ACC112 (cell line): ENCODE results near the gene CLASP1.
"Not testable (repeated sequence)": the region's sequence is repeated elsewhere in the genome, so short reads cannot be mapped to it uniquely, and the experiment has no call there.

ENCODE experiments used
- H2AFZ ChIP-seq: fragments of 200-600 bp; sonication (generic); one replicate; pipeline ENCODE4 v1.6.0; 2017; ENCODE audit warnings: antibody characterized with exemption, low read length; ENCODE audit not compliant: unreplicated experiment
- H3K27ac ChIP-seq: fragments of 200-600 bp; sonication (generic); 2 replicates; pipeline ENCODE4 v1.5.1; 2014; ENCODE audit warnings: low read depth, mild to moderate bottlenecking, antibody characterized with exemption, low read length, moderate library complexity
- H3K27me3 ChIP-seq: fragments of 200-600 bp; sonication (generic); 2 replicates; pipeline ENCODE4 v1.6.1; 2014; ENCODE audit warnings: mild to moderate bottlenecking, antibody characterized with exemption, low read length, moderate library complexity, mixed read lengths; ENCODE audit not compliant: insufficient read depth
- H3K36me3 ChIP-seq: fragments of 200-600 bp; sonication (generic); 2 replicates; pipeline ENCODE4 v1.6.1; 2016; ENCODE audit warnings: mild to moderate bottlenecking, antibody characterized with exemption, low read length, moderate library complexity, mixed read lengths; ENCODE audit not compliant: insufficient read depth
- H3K4me1 ChIP-seq: fragments of 200-600 bp; sonication (generic); one replicate; pipeline ENCODE4 v1.6.1; 2016; ENCODE audit warnings: low read length, mixed read lengths; ENCODE audit not compliant: insufficient read depth, unreplicated experiment, control insufficient read depth
- H3K4me3 ChIP-seq: fragments of 200-600 bp; sonication (generic); 2 replicates; pipeline ENCODE4 v1.5.1; 2014; ENCODE audit warnings: mild to moderate bottlenecking, low read depth, low read length
- H3K79me2 ChIP-seq: fragments of 200-600 bp; sonication (generic); one replicate; pipeline ENCODE4 v1.6.0; 2016; ENCODE audit warnings: low read length; ENCODE audit not compliant: control insufficient read depth, unreplicated experiment, insufficient read depth

Gene CLASP1

GRCh38 chr2:121686218-121686617 is 37.0 kb upstream of the CLASP1 start:
- Histone ChIP-seq H3K27me3 (no peaks in the 10 kb centered on the region), H2AFZ (no peak overlapping the region), H3K79me2 (no peaks in the 10 kb centered on the region), H3K36me3 (no peaks in the 10 kb centered on the region), H3K4me3 (no peak overlapping the region), H3K4me1 (no peaks in the 10 kb centered on the region), H3K27ac (no peak overlapping the region)

GRCh38 chr2:121682396-121683298 is 33.4 kb upstream of the CLASP1 start:
- no peaks in the 10 kb centered on the region for H3K36me3 ChIP-seq
- no peaks in the 10 kb centered on the region for H3K4me1 ChIP-seq
- H3K4me3 ChIP-seq: no peak overlapping the region
- no peaks in the 10 kb centered on the region for H3K27me3 ChIP-seq
- no peak overlapping the region for H3K27ac ChIP-seq
- H3K79me2 ChIP-seq: no peaks in the 10 kb centered on the region
- no peak overlapping the region for H2AFZ ChIP-seq

GRCh38 chr2:121677855-121678254 is 28.6 kb upstream of the CLASP1 start:
- Histone ChIP-seq H3K4me1 (no peaks in the 10 kb centered on the region), H2AFZ (no peak overlapping the region), H3K4me3 (no peak overlapping the region), H3K79me2 (no peaks in the 10 kb centered on the region), H3K27me3 (0 out of 2 replicates have a peak, but pooled peaks cover 3% of the 10 kb centered on the region), H3K27ac (no peak overlapping the region), H3K36me3 (no peaks in the 10 kb centered on the region)

- H3K27me3 ChIP-seq: not testable (repeated sequence)
Observed at GRCh38 chr2:121671621-121672020, 22.4 kb upstream of the CLASP1 start.

GRCh38 chr2:121670181-121670580 is 20.9 kb upstream of the CLASP1 start:
- Histone ChIP-seq H3K79me2 (no peaks in the 10 kb centered on the region), H3K4me3 (no peak overlapping the region), H3K4me1 (no peaks in the 10 kb centered on the region), H2AFZ (no peak overlapping the region), H3K27ac (no peak overlapping the region), H3K27me3 (0 out of 2 replicates have a peak, but pooled peaks cover 3% of the 10 kb centered on the region), H3K36me3 (no peaks in the 10 kb centered on the region)

More at GRCh38 chr2:121671621-121672020, 22.4 kb upstream of the CLASP1 start:
- H3K4me3 ChIP-seq, H3K4me1 ChIP-seq, H3K36me3 ChIP-seq, H3K27ac ChIP-seq, H2AFZ ChIP-seq, H3K79me2 ChIP-seq: not testable (repeated sequence)

- no peak overlapping the region for H2AFZ ChIP-seq
- H3K27ac ChIP-seq: no peak overlapping the region
- no peaks in the 10 kb centered on the region for H3K27me3 ChIP-seq
- H3K79me2 ChIP-seq: no peaks in the 10 kb centered on the region
- H3K36me3 ChIP-seq: no peaks in the 10 kb centered on the region
- H3K4me3 ChIP-seq: no peak overlapping the region
- H3K4me1 ChIP-seq: peaks cover 9% of the 10 kb centered on the region
Observed at GRCh38 chr2:121667618-121668017, 18.4 kb upstream of the CLASP1 start.

- no peaks in the 10 kb centered on the region for H3K27me3 ChIP-seq
- H3K4me1 ChIP-seq: peaks cover 9% of the 10 kb centered on the region
- H3K36me3 ChIP-seq: no peaks in the 10 kb centered on the region
- no peak overlapping the region for H3K27ac ChIP-seq
- H3K4me3 ChIP-seq: no peak overlapping the region
- no peak overlapping the region for H2AFZ ChIP-seq
- H3K79me2 ChIP-seq: no peaks in the 10 kb centered on the region
Observed at GRCh38 chr2:121666042-121666441, 16.8 kb upstream of the CLASP1 start.

- no peak overlapping the region for H3K4me3 ChIP-seq
- H3K36me3 ChIP-seq: no peaks in the 10 kb centered on the region
- H2AFZ ChIP-seq: no peak overlapping the region
- H3K4me1 ChIP-seq: peaks cover 9% of the 10 kb centered on the region
- no peak overlapping the region for H3K27ac ChIP-seq
- no peaks in the 10 kb centered on the region for H3K79me2 ChIP-seq
- no peaks in the 10 kb centered on the region for H3K27me3 ChIP-seq
Observed at GRCh38 chr2:121665504-121665903, 16.2 kb upstream of the CLASP1 start.

GRCh38 chr2:121664713-121665112 is 15.5 kb upstream of the CLASP1 start:
- Histone ChIP-seq H2AFZ (no peak overlapping the region), H3K79me2 (no peaks in the 10 kb centered on the region), H3K4me1 (peaks cover 9% of the 10 kb centered on the region), H3K36me3 (no peaks in the 10 kb centered on the region), H3K27ac (no peak overlapping the region), H3K27me3 (no peaks in the 10 kb centered on the region), H3K4me3 (no peak overlapping the region)

GRCh38 chr2:121664086-121664485 is 14.8 kb upstream of the CLASP1 start:
- no peak overlapping the region for H3K27ac ChIP-seq
- H3K36me3 ChIP-seq: no peaks in the 10 kb centered on the region
- no peak overlapping the region for H2AFZ ChIP-seq
- H3K4me1 ChIP-seq: peaks cover 9% of the 10 kb centered on the region
- no peak overlapping the region for H3K4me3 ChIP-seq
- H3K79me2 ChIP-seq: no peaks in the 10 kb centered on the region
- no peaks in the 10 kb centered on the region for H3K27me3 ChIP-seq

- no peaks in the 10 kb centered on the region for H3K79me2 ChIP-seq
- H3K27ac ChIP-seq: no peak overlapping the region
- no peak overlapping the region for H2AFZ ChIP-seq
- H3K4me3 ChIP-seq: no peak overlapping the region
- peaks cover 9% of the 10 kb centered on the region for H3K4me1 ChIP-seq
- H3K36me3 ChIP-seq: no peaks in the 10 kb centered on the region
- H3K27me3 ChIP-seq: no peaks in the 10 kb centered on the region
Observed at GRCh38 chr2:121663434-121663833, 14.2 kb upstream of the CLASP1 start.
